Measurements from ENCODE around the gene DYDC1.

GRCh38 chr10:80292607-80293239, 63.8 kb downstream of the DYDC1 start:
- TF ChIP-seq CTCF (IDR thresholded peaks at IDR 0.05; ENCODE audit: insufficient read depth, low read length) (no peak), POLR2AphosphoS5 (IDR thresholded peaks at IDR 0.05; ENCODE audit: low read depth) (no peak), REST (IDR thresholded peaks at IDR 0.05; ENCODE audit: insufficient replicate concordance, low read depth) (no peak)
